ENCODE measurements around the gene ZNF493.

Gene ZNF493

GRCh38 chr19:21463449-21464105 lies 66.6 kb downstream of the ZNF493 start:
- peak; percentile 80 for DNase-seq

DNA sequence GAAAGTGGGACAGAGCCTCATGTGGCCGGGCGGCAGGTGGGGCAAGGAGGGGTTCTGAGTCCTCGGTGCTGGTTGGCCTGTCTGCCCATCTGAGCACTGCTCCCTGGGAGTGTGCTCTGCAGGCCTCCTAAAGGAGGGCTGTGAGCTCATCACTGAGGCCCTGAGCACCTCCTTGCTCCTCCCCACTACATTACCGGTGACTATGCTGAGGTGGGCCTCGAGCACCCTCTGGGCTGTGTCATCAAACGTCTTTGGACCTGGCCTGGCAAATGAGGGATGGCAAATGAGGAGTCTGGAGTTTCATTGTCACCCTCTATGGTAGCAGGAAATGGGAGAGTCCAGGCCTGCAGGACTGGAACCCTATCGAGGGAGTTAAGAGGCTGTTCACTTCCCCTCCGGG lies 69.7 kb downstream of the ZNF493 start:
- DNase-seq: no peak

DNA sequence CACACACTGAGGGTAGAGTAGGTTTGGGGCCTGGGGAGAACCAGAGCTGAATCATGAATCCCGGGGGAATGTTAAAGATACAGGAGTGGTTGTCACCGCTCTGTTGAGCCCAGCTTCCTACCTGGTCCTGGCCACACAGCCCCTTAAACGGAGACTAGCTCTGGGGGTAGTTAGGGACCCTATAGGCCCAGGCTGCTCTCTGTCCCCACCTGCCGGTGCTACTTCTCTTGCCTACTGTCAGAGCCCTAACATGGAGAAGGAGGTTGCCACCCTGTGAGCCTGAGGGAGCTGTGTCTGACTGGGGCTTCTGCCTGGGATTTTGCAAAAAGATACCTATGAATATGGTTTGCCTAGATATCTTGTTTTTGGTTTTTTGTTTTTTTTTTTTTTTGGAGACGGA lies 71.9 kb downstream of the ZNF493 start:
- DNase-seq: no peak

DNA sequence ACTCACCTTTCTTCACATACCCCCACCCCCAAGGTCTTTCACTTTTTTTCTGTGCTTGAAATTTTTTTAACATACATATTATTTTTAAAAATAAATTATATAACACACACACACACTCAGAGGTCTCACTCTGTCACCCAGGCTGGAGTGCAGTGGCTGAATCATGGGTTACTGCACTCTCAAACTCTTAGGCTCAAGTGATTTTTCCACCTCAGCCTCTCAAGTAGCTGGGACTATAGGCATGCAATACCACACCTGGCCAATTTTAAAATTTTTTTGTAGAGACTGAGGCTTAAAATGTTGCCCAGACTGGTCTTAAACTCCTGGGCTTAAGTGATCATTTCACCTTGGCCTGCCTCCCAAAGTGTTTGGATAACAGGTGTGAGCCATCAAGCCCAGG lies 75.6 kb downstream of the ZNF493 start:
- no peak for DNase-seq

- peak; percentile 88 for DNase-seq
Measured at GRCh38 chr19:21474671-21475181, 77.8 kb downstream of the ZNF493 start.
